ENCODE data around the gene PROSER3. TPM values are rescaled to one million over a fixed set of nuclear protein-coding genes. Genes with fewer than 3 reads are reported as not detected.

Gene PROSER3
- total and polyA plus RNA-seq, 12 donors: 4.4 to 27.3 (median 11.0) TPM

GRCh38 chr19:35789978-35790944, 32.3 kb downstream of the PROSER3 start:
- DNase-seq: no peak
- 78 to 88% (median 83%) methylated on average over 6 to 19 of the region's 19 CpGs for WGBS, 4 donors
- no peaks in the 10 kb centered on the region for H3K27me3 ChIP-seq
- H3K4me3 ChIP-seq: no peak overlapping the region
- no peak overlapping the region for H3K27ac ChIP-seq
- no peaks in the 10 kb centered on the region for H3K36me3 ChIP-seq (replicated peaks in 1 of 2)
- intact Hi-C loops (cut with DNase I): no loop called here
- H3K9me3 ChIP-seq (replicated peaks in 1 of 3): no peaks in the 10 kb centered on the region
- TF ChIP-seq CTCF (IDR thresholded peaks at IDR 0.05) (no peak), POLR2A (IDR thresholded peaks at IDR 0.05) (no peak)
- H3K4me1 ChIP-seq (replicated peaks in 1 of 2): no peaks in the 10 kb centered on the region

- intact Hi-C loops (cut with DNase I): no loop called here
- no peak overlapping the region for H3K27ac ChIP-seq
- H3K4me3 ChIP-seq: no peak overlapping the region
- no peaks in the 10 kb centered on the region for H3K9me3 ChIP-seq (replicated peaks in 1 of 3)
- no peaks in the 10 kb centered on the region for H3K27me3 ChIP-seq
- no peaks in the 10 kb centered on the region for H3K4me1 ChIP-seq (replicated peaks in 1 of 2)
- no peak for DNase-seq
- TF ChIP-seq CTCF (IDR thresholded peaks at IDR 0.05) (no peak), POLR2A (IDR thresholded peaks at IDR 0.05) (no peak)
- no peaks in the 10 kb centered on the region for H3K36me3 ChIP-seq (replicated peaks in 1 of 2)
- whole genome bisulfite sequencing, 4 donors: 70 to 78% (median 74%) methylated on average over 8 to 20 of the region's 20 CpGs
Observed at GRCh38 chr19:35790981-35791813, 33.2 kb downstream of the PROSER3 start.

- Histone ChIP-seq H3K4me3 (no peak overlapping the region), H3K9me3 (replicated peaks in 1 of 3) (no peaks in the 10 kb centered on the region), H3K36me3 (replicated peaks in 1 of 2) (no peaks in the 10 kb centered on the region), H3K4me1 (replicated peaks in 1 of 2) (no peaks in the 10 kb centered on the region), H3K27me3 (no peaks in the 10 kb centered on the region), H3K27ac (no peak overlapping the region)
- WGBS, 4 donors: 83 to 92% (median 89%) methylated on average over 5 to 9 of the region's 9 CpGs
- DNase-seq: no peak
- intact Hi-C loops (cut with DNase I): no loop called here
- TF ChIP-seq POLR2A (IDR thresholded peaks at IDR 0.05) (no peak), CTCF (IDR thresholded peaks at IDR 0.05) (no peak)
Observed at GRCh38 chr19:35791814-35792279, 33.9 kb downstream of the PROSER3 start.

- TF ChIP-seq POLR2A (IDR thresholded peaks at IDR 0.05): no peak
- no peak overlapping the region for H3K27ac ChIP-seq
- H3K4me1 ChIP-seq (replicated peaks in 1 of 2): no peaks in the 10 kb centered on the region
- H3K36me3 ChIP-seq (replicated peaks in 1 of 2): no peaks in the 10 kb centered on the region
- 88 to 98% (median 91%) methylated on average over 12 to 15 of the region's 15 CpGs for WGBS, 4 donors
- no peak for DNase-seq
- no peaks in the 10 kb centered on the region for H3K9me3 ChIP-seq (replicated peaks in 1 of 3)
- intact Hi-C loops (cut with DNase I): no loop called here
- H3K27me3 ChIP-seq: no peaks in the 10 kb centered on the region
- no peak overlapping the region for H3K4me3 ChIP-seq
Observed at GRCh38 chr19:35792312-35792711, 34.3 kb downstream of the PROSER3 start.

Data from adrenal gland (tissue), 12 donors.